Activated CD8-positive, alpha-beta T cell treated with anti-CD3 and anti-CD28 coated beads for 36 hours (primary cell): ENCODE measurements around the gene DDX46. TPM values are rescaled to one million over a fixed set of nuclear protein-coding genes. Genes with fewer than 3 reads are reported as not detected.

Experiments
- ATAC-seq: fragments of 200-7000 bp; cut with Tn5 transposase; one replicate; pipeline ENCODE4 v1.10.0; 2021; ENCODE audit warnings: mild to moderate bottlenecking, moderate library complexity
- CTCF ChIA-PET: fragments of 350-600 bp; sonication (Branson Sonifier 250); formaldehyde crosslinking; loops from one replicate; lab custom pipeline; 2021; ENCODE audit warnings: antibody characterized with exemption; lab: Charles Lee
- POLR2A ChIA-PET: fragments of 350-600 bp; sonication (Branson Sonifier 250); formaldehyde crosslinking; loops from one replicate; lab custom pipeline; 2021; ENCODE audit warnings: antibody characterized with exemption; lab: Charles Lee
- DNase-seq: peaks from one replicate; pipeline ENCODE4 v3.0.0-alpha.2; 2020
- H3K27ac Mint-ChIP-seq: one replicate; pipeline ENCODE4 v1.8.0; 2021; ENCODE audit warnings: mild to moderate bottlenecking, mixed read lengths
- H3K27me3 Mint-ChIP-seq: one replicate; pipeline ENCODE4 v1.8.0; 2021; ENCODE audit warnings: mixed read lengths
- H3K36me3 Mint-ChIP-seq: one replicate; pipeline ENCODE4 v1.8.0; 2021; ENCODE audit warnings: low read depth, mixed read lengths
- H3K4me1 Mint-ChIP-seq: one replicate; pipeline ENCODE4 v1.8.0; 2021; ENCODE audit warnings: low read depth, mixed read lengths
- H3K4me3 Mint-ChIP-seq: one replicate; pipeline ENCODE4 v1.8.0; 2021; ENCODE audit warnings: mild to moderate bottlenecking, moderate library complexity, mixed read lengths
- H3K9me3 Mint-ChIP-seq: one replicate; pipeline ENCODE4 v1.8.0; 2021; ENCODE audit warnings: mixed read lengths
- CTCF ChIP-seq: fragments of 200-600 bp; IDR thresholded peaks from one replicate; pipeline ENCODE4 v1.8.0; 2022; ENCODE audit warnings: antibody characterized with exemption, mild to moderate bottlenecking
- intact Hi-C: fragments of 100-400 bp; cut with micrococcal nuclease; formaldehyde crosslinking; loops from one replicate; pipeline ENCODE4 v1.10.0; 2022
- total RNA-seq, 2 experiments: library from RNA; stranded (reverse); gene quantifications; one replicate each; pipeline ENCODE4 v1.2.3, GENCODE V29; 2021

DDX46 gene
- total RNA-seq, 2 experiments from 2014 or later: 60.8 to 67.9 TPM

GRCh38 chr5:134738133-134738962 is 20.2 kb upstream of the DDX46 start, which contains the start of gene CAMLG:
TSS of gene CAMLG (plus strand) at chr5:134738548. CDS start at chr5:134738621, 73 bp downstream.
- Mint-ChIP-seq H3K4me3 (peak within 1 kb of the TSS; percentile 91), H3K9me3 (no peaks in the 10 kb centered on the region), H3K27me3 (no peaks in the 10 kb centered on the region), H3K36me3 (peaks cover 9% of the 10 kb centered on the region), H3K4me1 (peaks cover 18% of the 10 kb centered on the region), H3K27ac (peak within 1 kb of the TSS; percentile 86)
- ATAC-seq (peak; percentile 97), DNase-seq (peak; percentile 98)
- ChIA-PET POLR2A (interaction anchor here (0.6 to 4.8 kb wide), 17 partner anchors 9 to 368 kb away, joined by 3 to 65 read pairs (median 4); partner anchors contain the start of genes C5orf24, DDX46 and PCBD2), CTCF (interaction anchor here (0.6 to 6.4 kb wide), 10 partner anchors 10 to 171 kb away, joined by 3 to 77 read pairs (median 3); partner anchors contain the start of genes DDX46 and PCBD2)
- intact Hi-C loops: no loop called here
- TF ChIP-seq CTCF: peak; percentile 59

- POLR2A ChIA-PET: interaction anchor here (0.6 to 4.8 kb wide), 16 partner anchors 8 to 547 kb away, joined by 3 to 65 read pairs (median 4); partner anchors contain the start of genes C5orf24, DDX46 and PCBD2
- peak; percentile 32 for ATAC-seq
Measured at GRCh38 chr5:134738963-134739661, 19.5 kb upstream of the DDX46 start.

GRCh38 chr5:134741052-134741451 is 17.5 kb upstream of the DDX46 start:
- Mint-ChIP-seq H3K36me3 (peaks cover 12% of the 10 kb centered on the region), H3K4me1 (peaks cover 18% of the 10 kb centered on the region), H3K4me3 (no peak overlapping the region), H3K27ac (no peak overlapping the region), H3K9me3 (no peaks in the 10 kb centered on the region), H3K27me3 (no peaks in the 10 kb centered on the region)
- CTCF ChIA-PET: interaction anchor here (1.8 to 6.4 kb wide), 3 partner anchors 16 to 163 kb away, joined by 6 to 77 read pairs (median 17); partner anchors contain the start of gene DDX46
- intact Hi-C loops: no loop called here
- ATAC-seq: no peak
- DNase-seq: no peak
- no peak for TF ChIP-seq CTCF
- POLR2A ChIA-PET: interaction anchor here (1.3 to 4.8 kb wide), 3 partner anchors 8 to 19 kb away, joined by 3 to 65 read pairs (median 5); partner anchors contain the start of gene DDX46

More at GRCh38 chr5:134738963-134739661, 19.5 kb upstream of the DDX46 start:
- Mint-ChIP-seq H3K27ac (peak overlapping the region; percentile 86), H3K9me3 (no peaks in the 10 kb centered on the region), H3K4me3 (peak overlapping the region; percentile 91), H3K27me3 (no peaks in the 10 kb centered on the region), H3K36me3 (peaks cover 9% of the 10 kb centered on the region), H3K4me1 (peaks cover 18% of the 10 kb centered on the region)
- intact Hi-C loops: no loop called here
- CTCF ChIA-PET: interaction anchor here (0.6 to 6.4 kb wide), 10 partner anchors 11 to 209 kb away, joined by 3 to 77 read pairs (median 4); partner anchors contain the start of genes DDX46 and PCBD2
- TF ChIP-seq CTCF: peak; percentile 38
- peak; percentile 55 for DNase-seq

- H3K4me3 Mint-ChIP-seq: no peak overlapping the region
- intact Hi-C loops: no loop called here
- no peaks in the 10 kb centered on the region for H3K9me3 Mint-ChIP-seq
- TF ChIP-seq CTCF: no peak
- no peak for DNase-seq
- peaks cover 12% of the 10 kb centered on the region for H3K36me3 Mint-ChIP-seq
- ChIA-PET CTCF (interaction anchor here (3.9 to 6.4 kb wide), 2 partner anchors 15 to 154 kb away, joined by 17 to 77 read pairs; partner anchors contain the start of gene DDX46), POLR2A (interaction anchor here (0.8 to 4.8 kb wide), 2 partner anchors 18 to 565 kb away, joined by 4 to 65 read pairs; partner anchors contain the start of gene DDX46)
- no peak for ATAC-seq
- H3K27ac Mint-ChIP-seq: no peak overlapping the region
- H3K27me3 Mint-ChIP-seq: no peaks in the 10 kb centered on the region
- H3K4me1 Mint-ChIP-seq: peaks cover 18% of the 10 kb centered on the region
Measured at GRCh38 chr5:134742134-134742533, 16.4 kb upstream of the DDX46 start.
